ENCODE data around the gene NRARP.

Gene NRARP

DNA sequence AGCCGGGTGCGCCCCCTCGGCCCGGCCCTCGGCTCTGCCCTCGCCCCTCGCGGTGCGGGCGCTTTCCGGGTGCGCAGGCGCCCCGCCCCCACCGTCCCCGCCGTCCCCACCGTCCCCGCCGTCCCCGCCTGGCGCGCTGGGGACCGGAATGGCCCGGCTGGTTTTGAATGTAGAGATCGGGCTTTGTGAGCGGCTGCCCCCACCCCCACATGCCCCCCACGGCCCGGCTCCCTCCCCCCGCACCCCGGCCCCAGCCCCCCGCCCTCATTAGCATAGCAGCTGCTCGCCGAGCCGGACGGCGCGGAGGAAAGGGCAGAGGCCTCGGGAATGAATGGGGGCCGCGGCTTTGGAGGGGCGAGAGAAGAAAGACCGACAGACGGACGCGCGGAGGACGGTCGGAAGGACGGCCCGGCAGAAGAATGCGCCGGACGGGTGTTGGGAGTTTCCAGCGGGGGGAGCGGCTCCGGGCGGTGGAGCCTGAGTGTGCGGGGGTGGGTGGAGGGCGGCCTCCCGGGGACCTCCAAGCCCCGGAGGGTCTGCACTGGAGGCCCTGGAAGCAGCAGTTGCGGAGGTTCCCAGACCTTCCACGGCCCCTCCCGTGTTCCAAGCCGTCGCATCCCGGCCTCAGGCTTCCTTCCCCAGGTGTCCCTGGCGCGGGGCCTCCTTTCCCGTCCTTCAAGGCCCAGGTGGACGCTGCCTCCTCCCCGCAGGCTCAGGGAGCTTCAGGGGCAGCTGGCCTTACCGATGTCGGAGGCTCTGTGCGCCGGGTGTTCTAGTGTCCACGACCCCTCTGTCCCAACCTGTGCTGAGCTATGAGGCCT lies 6.0 kb downstream of the NRARP start:
- no peak for DNase-seq (ENCODE audit: low read depth, low spot score)
- H3K4me1 ChIP-seq (ENCODE audit: control insufficient read depth, insufficient read depth, low read length) = peaks cover 20% of the 10 kb centered on the region
- no CpG with 5 or more reads among the region's 78 CpGs for WGBS (ENCODE audit: insufficient coverage, insufficient read length)
- H3K4me3 ChIP-seq (ENCODE audit: low read length) = peak overlapping the region; percentile 52; the same call in 1 of the 2 replicates
- no peaks in the 10 kb centered on the region for H3K36me3 ChIP-seq (ENCODE audit: control insufficient read depth, insufficient read depth, low read length)
- H3K9me3 ChIP-seq (ENCODE audit: control insufficient read depth, insufficient read depth, low read length) = no peaks in the 10 kb centered on the region
- H3K27me3 ChIP-seq (ENCODE audit: control insufficient read depth, insufficient read depth, low read length) = no peaks in the 10 kb centered on the region; the same call in 1 of the 2 replicates
- H3K27ac ChIP-seq (ENCODE audit: low read length) = no peak overlapping the region

DNA sequence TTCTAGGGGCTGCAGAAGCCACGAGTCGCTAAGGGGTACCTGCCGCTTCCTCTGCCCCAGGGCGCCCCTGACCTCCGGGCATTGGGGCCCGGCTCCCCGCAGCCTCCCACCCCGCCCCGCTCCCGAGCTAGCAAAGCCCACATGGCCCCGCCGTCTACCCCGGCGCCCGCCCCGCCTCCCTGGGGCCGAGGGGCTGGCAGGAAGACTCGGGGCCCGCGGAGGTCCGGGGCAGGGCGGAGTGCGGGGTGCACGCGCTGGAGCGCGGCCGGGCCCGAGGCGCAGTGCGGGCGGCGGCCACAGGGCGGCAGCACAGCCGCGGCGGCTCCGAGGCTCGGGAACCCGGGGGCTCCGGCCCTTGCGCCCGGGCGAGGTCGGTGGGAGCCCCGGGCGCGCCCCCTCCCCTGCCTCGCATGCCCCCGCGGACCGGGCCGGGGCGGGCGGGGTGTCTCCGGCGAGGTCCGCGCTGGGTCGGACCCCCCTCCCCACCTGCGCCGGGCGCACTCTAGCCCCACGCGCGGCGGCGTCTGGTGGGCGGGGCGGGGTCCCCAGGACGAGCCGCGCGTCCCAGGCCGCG lies 6.7 kb downstream of the NRARP start:
- Histone ChIP-seq H3K27me3 (ENCODE audit: control insufficient read depth, insufficient read depth, low read length) (no peaks in the 10 kb centered on the region; the same call in 1 of the 2 replicates), H3K4me1 (ENCODE audit: control insufficient read depth, insufficient read depth, low read length) (peaks cover 20% of the 10 kb centered on the region), H3K27ac (ENCODE audit: low read length) (no peak overlapping the region), H3K36me3 (ENCODE audit: control insufficient read depth, insufficient read depth, low read length) (no peaks in the 10 kb centered on the region), H3K9me3 (ENCODE audit: control insufficient read depth, insufficient read depth, low read length) (no peaks in the 10 kb centered on the region), H3K4me3 (ENCODE audit: low read length) (peak overlapping the region; percentile 52; the same call in 1 of the 2 replicates)
- no CpG with 5 or more reads among the region's 76 CpGs for WGBS (ENCODE audit: insufficient coverage, insufficient read length)
- no peak for DNase-seq (ENCODE audit: low read depth, low spot score)

DNA sequence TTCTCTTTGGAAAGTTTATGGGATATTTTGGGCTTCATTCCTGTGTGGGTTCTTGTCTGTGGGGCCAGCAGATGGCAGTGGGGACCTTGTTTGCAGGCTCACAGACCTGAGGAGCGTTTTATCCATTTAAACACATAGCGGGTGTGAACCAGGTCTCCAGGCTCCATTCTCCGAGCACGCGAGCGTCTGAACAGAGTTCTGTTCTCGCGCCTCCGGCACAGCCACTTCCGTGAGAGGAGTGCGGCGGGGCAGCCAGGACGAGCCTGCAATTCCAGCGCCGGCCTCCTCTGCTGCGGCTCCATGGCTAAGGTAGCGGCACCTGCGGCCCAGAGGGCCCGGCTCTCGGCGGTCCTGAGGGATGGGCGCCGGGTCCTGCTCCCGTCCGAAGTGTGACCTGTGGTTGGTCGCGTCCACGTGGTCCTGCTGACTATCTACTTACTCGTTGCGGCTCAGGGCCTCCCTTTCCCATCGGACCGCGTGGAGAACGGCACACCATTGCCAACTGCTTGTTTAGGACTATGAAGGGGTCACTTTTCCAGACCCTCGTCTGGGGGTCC lies 7.3 kb downstream of the NRARP start:
- Histone ChIP-seq H3K4me1 (ENCODE audit: control insufficient read depth, insufficient read depth, low read length) (peaks cover 20% of the 10 kb centered on the region), H3K36me3 (ENCODE audit: control insufficient read depth, insufficient read depth, low read length) (no peaks in the 10 kb centered on the region), H3K4me3 (ENCODE audit: low read length) (no peak overlapping the region), H3K27ac (ENCODE audit: low read length) (no peak overlapping the region), H3K27me3 (ENCODE audit: control insufficient read depth, insufficient read depth, low read length) (no peaks in the 10 kb centered on the region; the same call in 1 of the 2 replicates), H3K9me3 (ENCODE audit: control insufficient read depth, insufficient read depth, low read length) (no peaks in the 10 kb centered on the region)
- no CpG with 5 or more reads among the region's 35 CpGs for WGBS (ENCODE audit: insufficient coverage, insufficient read length)
- no peak for DNase-seq (ENCODE audit: low read depth, low spot score)

DNA sequence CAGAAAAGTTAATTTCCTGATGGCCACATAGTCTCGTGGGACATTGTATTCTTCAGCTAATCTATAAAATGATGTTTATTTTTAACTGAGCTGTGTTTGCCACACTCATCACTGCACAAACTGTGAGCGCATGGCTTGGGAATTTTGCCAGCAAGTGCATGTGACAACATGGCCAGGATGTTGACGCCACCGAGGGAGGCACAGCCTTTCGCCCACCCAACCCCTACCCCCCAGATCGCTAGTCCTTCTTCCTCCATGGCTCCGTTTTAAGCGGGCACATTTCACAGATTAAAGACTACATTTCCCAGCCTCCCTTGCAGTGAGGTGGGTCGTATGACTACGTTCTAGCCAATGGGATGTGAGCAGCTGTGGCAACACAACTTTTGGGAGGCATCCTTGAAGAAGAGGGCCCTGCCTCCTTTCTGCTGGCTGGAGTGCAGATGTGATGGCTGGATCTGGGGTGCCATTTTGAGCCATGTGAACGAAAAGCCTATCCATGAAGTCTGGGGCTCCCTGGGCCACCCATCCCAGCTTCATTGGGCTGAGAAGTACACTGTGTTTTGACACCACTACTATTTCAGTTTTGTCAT lies 7.9 kb downstream of the NRARP start:
- no peaks in the 10 kb centered on the region; the same call in 1 of the 2 replicates for H3K27me3 ChIP-seq (ENCODE audit: control insufficient read depth, insufficient read depth, low read length)
- no peaks in the 10 kb centered on the region for H3K9me3 ChIP-seq (ENCODE audit: control insufficient read depth, insufficient read depth, low read length)
- peaks cover 18% of the 10 kb centered on the region for H3K4me1 ChIP-seq (ENCODE audit: control insufficient read depth, insufficient read depth, low read length)
- no peak overlapping the region for H3K27ac ChIP-seq (ENCODE audit: low read length)
- no CpG with 5 or more reads among the region's 11 CpGs for WGBS (ENCODE audit: insufficient coverage, insufficient read length)
- H3K4me3 ChIP-seq (ENCODE audit: low read length) = no peak overlapping the region
- DNase-seq (ENCODE audit: low read depth, low spot score) = no peak
- no peaks in the 10 kb centered on the region for H3K36me3 ChIP-seq (ENCODE audit: control insufficient read depth, insufficient read depth, low read length)

DNA sequence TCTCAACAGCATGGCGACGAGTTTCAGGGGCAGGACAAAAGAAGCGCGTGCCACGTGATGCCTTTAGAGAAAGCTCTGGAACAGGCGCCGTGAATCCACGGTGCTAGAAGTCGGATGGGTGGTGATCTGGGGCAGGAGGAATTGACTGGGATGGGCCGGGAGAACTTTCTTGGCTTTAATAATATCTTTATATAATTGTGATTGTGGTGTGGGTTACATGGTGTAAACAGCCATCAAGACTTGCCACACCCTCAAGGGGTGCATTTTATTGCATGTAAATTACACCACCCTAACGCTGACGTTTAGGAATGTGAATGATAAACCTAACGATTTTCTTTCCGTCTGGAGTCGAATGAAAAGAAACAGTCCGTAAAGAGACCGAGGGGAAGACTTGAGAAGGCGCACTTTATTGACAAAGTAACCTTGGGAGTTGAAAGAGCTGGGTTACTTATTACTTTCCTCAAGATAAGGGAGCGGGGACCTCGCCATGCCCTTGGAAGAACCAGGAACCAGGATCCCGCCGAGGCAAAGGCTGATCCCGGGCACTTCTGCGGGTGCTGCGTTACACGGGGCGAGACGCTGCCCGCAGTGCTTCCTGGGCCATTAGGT lies 8.5 kb downstream of the NRARP start:
- no peaks in the 10 kb centered on the region for H3K36me3 ChIP-seq (ENCODE audit: control insufficient read depth, insufficient read depth, low read length)
- H3K4me1 ChIP-seq (ENCODE audit: control insufficient read depth, insufficient read depth, low read length) = peaks cover 16% of the 10 kb centered on the region
- H3K27ac ChIP-seq (ENCODE audit: low read length) = no peak overlapping the region
- WGBS (ENCODE audit: insufficient coverage, insufficient read length) = no CpG with 5 or more reads among the region's 29 CpGs
- H3K9me3 ChIP-seq (ENCODE audit: control insufficient read depth, insufficient read depth, low read length) = no peaks in the 10 kb centered on the region
- no peak overlapping the region for H3K4me3 ChIP-seq (ENCODE audit: low read length)
- no peaks in the 10 kb centered on the region; the same call in 1 of the 2 replicates for H3K27me3 ChIP-seq (ENCODE audit: control insufficient read depth, insufficient read depth, low read length)
- no peak for DNase-seq (ENCODE audit: low read depth, low spot score)

DNA sequence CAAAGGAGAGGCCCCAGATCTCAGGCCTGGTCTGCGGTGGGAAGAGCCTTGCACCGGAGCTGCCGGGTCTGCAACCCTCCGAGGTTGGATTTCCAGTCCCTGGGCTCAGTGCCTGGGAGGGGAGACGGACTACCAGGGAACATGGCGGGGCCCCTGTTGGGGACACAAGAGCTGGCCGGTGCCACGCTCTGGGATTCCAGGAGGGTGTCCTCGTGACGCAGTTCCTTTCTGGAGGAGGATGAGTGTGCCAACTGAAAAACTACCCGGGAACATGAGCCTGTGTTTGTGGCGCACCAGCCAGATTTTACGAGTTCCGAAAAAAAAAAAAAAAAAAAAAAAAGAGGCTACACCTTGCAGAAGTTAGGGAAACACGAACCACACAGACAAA lies 9.0 kb downstream of the NRARP start:
- no peak for DNase-seq (ENCODE audit: low read depth, low spot score)
- WGBS (ENCODE audit: insufficient coverage, insufficient read length) = no CpG with 5 or more reads among the region's 15 CpGs
- Histone ChIP-seq H3K9me3 (ENCODE audit: control insufficient read depth, insufficient read depth, low read length) (no peaks in the 10 kb centered on the region), H3K4me3 (ENCODE audit: low read length) (no peak overlapping the region), H3K36me3 (ENCODE audit: control insufficient read depth, insufficient read depth, low read length) (no peaks in the 10 kb centered on the region), H3K4me1 (ENCODE audit: control insufficient read depth, insufficient read depth, low read length) (peaks cover 12% of the 10 kb centered on the region), H3K27me3 (ENCODE audit: control insufficient read depth, insufficient read depth, low read length) (no peaks in the 10 kb centered on the region; the same call in 1 of the 2 replicates), H3K27ac (ENCODE audit: low read length) (no peak overlapping the region)

DNA sequence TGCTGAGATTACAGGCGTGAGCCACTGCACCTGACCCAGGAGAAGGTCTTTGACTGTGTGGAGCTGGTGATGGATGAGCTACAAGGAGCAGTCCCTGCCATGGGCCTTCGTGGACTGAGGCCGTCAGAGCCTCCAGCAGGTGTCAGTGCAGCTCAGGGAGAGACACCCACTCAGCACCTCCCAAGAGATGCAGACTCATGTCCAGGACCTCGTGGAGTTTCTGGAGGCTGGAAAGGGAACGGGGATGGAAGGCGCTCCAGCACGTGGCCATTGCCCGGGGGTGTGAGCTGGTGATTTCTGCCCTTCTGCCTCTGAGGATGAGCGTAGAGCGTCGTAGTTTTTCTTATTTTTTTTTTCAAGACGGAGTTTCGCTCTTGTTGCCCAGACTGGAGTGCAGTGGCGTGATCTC lies 15.1 kb downstream of the NRARP start:
- H3K36me3 ChIP-seq (ENCODE audit: control insufficient read depth, insufficient read depth, low read length) = no peaks in the 10 kb centered on the region
- H3K27me3 ChIP-seq (ENCODE audit: control insufficient read depth, insufficient read depth, low read length) = no peaks in the 10 kb centered on the region
- H3K27ac ChIP-seq (ENCODE audit: low read length) = no peak overlapping the region
- no peaks in the 10 kb centered on the region for H3K9me3 ChIP-seq (ENCODE audit: control insufficient read depth, insufficient read depth, low read length)
- no peaks in the 10 kb centered on the region for H3K4me1 ChIP-seq (ENCODE audit: control insufficient read depth, insufficient read depth, low read length)
- no peak overlapping the region for H3K4me3 ChIP-seq (ENCODE audit: low read length)
- no peak for DNase-seq (ENCODE audit: low read depth, low spot score)
- WGBS (ENCODE audit: insufficient coverage, insufficient read length) = no CpG with 5 or more reads among the region's 14 CpGs

DNA sequence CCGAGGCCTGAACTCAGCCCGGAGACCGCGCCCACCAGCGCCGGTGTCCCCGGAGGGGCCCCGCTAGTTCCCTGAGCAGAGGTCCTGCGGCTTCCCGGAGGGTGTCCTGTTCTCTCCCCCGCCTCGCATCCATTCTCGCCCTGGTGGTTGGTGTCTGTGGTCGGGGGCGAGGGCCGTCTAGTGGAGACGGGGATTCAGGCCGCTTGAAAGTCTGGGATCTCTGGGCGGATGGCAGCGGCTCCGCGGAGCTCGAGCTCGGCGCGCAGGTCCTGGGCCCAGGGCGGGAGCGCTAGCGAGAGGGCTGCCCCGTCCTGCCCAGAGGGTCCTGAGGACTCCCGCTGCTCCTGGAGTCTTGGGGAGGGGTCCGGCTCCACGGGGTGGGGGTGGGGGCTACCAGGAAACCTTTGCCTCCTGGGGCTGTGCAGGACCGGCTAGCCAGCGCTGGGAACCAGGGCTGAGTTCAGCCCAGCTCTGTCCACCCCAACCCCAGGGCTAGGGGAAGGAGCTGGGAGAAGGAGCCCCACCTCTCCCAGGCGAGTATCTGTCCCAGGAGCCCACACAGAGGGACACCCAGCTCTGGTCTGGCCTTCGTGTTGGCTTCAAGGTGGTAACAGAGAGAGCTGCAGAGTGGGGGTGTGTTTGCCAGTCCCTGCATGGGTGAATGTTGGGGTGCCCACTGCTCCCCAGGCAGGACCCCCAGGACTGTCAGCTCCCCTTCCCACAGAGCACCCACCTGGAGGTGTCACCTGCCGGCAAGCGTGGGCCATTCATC lies 20.5 kb downstream of the NRARP start:
- H3K27ac ChIP-seq (ENCODE audit: low read length) = no peak overlapping the region
- no CpG with 5 or more reads among the region's 39 CpGs for WGBS (ENCODE audit: insufficient coverage, insufficient read length)
- H3K4me3 ChIP-seq (ENCODE audit: low read length) = peak overlapping the region; percentile 40; the same call in 1 of the 2 replicates
- peaks cover 12% of the 10 kb centered on the region; the same call in 1 of the 2 replicates for H3K36me3 ChIP-seq (ENCODE audit: control insufficient read depth, insufficient read depth, low read length)
- no peak for DNase-seq (ENCODE audit: low read depth, low spot score)
- no peaks in the 10 kb centered on the region for H3K9me3 ChIP-seq (ENCODE audit: control insufficient read depth, insufficient read depth, low read length)
- no peaks in the 10 kb centered on the region for H3K27me3 ChIP-seq (ENCODE audit: control insufficient read depth, insufficient read depth, low read length)
- 0 out of 2 replicates have a peak, but pooled peaks cover 4% of the 10 kb centered on the region for H3K4me1 ChIP-seq (ENCODE audit: control insufficient read depth, insufficient read depth, low read length)

DNA sequence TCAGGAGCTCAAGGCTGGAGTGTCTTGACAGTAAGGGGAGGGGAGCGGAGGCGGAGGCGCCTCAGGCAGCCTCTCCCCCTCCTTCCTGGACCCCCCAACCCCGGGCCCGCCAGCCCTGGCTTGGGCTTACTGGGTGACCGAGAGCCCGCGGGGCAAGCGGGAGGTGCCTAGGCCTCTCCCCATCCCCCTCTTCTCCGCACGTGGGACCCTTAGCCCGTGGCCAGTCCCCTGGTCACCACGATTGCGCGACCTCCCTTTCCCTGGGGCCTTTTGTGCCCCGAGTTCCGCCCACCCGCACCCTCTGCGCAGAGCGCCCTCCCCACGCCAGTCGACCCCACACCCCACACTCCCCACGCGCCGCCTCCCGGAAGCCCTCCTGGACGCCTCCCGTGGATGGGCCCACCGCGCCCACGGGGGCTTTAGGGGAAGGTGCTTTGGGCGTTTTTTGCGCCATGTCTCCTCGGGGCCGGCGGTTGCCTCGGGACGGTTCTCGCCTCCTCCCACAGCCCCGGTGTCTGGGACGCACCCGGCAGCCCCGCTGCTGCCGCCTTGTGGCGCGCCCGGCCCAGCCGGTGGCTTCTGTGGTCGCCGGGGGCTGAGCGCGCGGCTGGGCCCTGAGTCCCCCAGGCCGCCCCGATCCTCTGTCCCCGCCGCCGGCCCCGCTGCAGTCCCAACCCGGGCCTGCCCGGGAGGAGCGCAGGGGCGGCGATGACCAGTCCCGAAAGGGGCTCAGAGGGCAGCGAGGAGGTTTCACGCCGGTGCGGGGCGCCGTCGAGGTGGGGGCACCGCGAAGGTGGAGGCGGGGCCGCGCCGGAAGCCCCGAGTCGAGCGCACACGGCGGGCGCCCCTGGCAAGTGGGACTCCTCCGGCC lies 21.4 kb downstream of the NRARP start:
- peaks cover 12% of the 10 kb centered on the region; the same call in 1 of the 2 replicates for H3K36me3 ChIP-seq (ENCODE audit: control insufficient read depth, insufficient read depth, low read length)
- H3K27ac ChIP-seq (ENCODE audit: low read length) = no peak overlapping the region
- H3K9me3 ChIP-seq (ENCODE audit: control insufficient read depth, insufficient read depth, low read length) = no peaks in the 10 kb centered on the region
- H3K27me3 ChIP-seq (ENCODE audit: control insufficient read depth, insufficient read depth, low read length) = no peaks in the 10 kb centered on the region
- no CpG with 5 or more reads among the region's 85 CpGs for WGBS (ENCODE audit: insufficient coverage, insufficient read length)
- H3K4me1 ChIP-seq (ENCODE audit: control insufficient read depth, insufficient read depth, low read length) = 0 out of 2 replicates have a peak, but pooled peaks cover 4% of the 10 kb centered on the region
- DNase-seq (ENCODE audit: low read depth, low spot score) = no peak
- peak overlapping the region; percentile 40; the same call in 1 of the 2 replicates for H3K4me3 ChIP-seq (ENCODE audit: low read length)
